PFSK-1 (cell line): ENCODE data around the gene RNF146.

Source experiments
- POLR2AphosphoS5 ChIP-seq: IDR thresholded peaks from 2 replicates; pipeline ENCODE4 v1.6.1; 2012; ENCODE audit warnings: low read depth, mild to moderate bottlenecking, control low read depth, low read length, moderate library complexity
- SIN3A ChIP-seq: IDR thresholded peaks from 2 replicates; pipeline ENCODE4 v1.6.1; 2012; ENCODE audit warnings: mild to moderate bottlenecking, low read length, moderate library complexity, borderline replicate concordance; ENCODE audit not compliant: insufficient read depth
- TAF1 ChIP-seq: IDR thresholded peaks from 2 replicates; pipeline ENCODE4 v1.6.1; 2012; ENCODE audit warnings: low read length, control low read depth, borderline replicate concordance; ENCODE audit not compliant: insufficient read depth

DNA sequence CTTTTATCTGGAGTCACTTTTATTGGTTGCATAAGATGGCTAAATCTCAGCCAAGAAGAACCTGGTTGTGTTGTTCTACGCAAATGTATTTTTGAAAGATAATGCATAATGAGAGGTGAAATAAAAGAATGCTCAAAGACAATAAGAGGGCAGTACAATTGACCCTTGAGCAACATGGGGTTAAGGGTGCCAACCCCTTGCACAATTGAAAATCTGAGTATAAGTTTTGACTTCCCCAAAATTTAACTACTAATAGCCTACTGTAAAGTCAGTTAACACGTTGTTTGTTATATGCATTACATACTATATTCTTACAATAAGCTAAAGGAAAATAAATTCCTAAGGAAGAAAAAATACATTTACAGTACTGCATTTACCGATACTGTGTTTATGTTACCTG lies 5.9 kb downstream of the RNF146 start:
- TF ChIP-seq TAF1 (no peak), POLR2AphosphoS5 (no peak), SIN3A (no peak)
